Ishikawa (cell line): ENCODE measurements around the gene PHF19.

Experiments used
- CEBPB ChIP-seq: IDR thresholded peaks from 2 replicates; pipeline ENCODE4 v1.6.1; 2012
- CREB1 ChIP-seq: IDR thresholded peaks from 2 replicates; pipeline ENCODE4 v1.6.1; 2012; ENCODE audit warnings: low read depth
- EGR1 ChIP-seq: IDR thresholded peaks from 2 replicates; pipeline ENCODE4 v1.6.1; 2012
- EP300 ChIP-seq: IDR thresholded peaks from 2 replicates; pipeline ENCODE4 v1.6.1; 2012; ENCODE audit warnings: borderline replicate concordance
- FOXM1 ChIP-seq: IDR thresholded peaks from 2 replicates; pipeline ENCODE4 v1.6.1; 2012; ENCODE audit warnings: low read depth, borderline replicate concordance
- NFIC ChIP-seq: IDR thresholded peaks from 2 replicates; pipeline ENCODE4 v1.6.1; 2012
- RAD21 ChIP-seq: IDR thresholded peaks from 2 replicates; pipeline ENCODE4 v1.6.1; 2012; ENCODE audit warnings: low read depth
- TAF1 ChIP-seq: IDR thresholded peaks from 2 replicates; pipeline ENCODE4 v1.6.1; 2012; ENCODE audit warnings: low read depth, mild to moderate bottlenecking
- TCF12 ChIP-seq: IDR thresholded peaks from 2 replicates; pipeline ENCODE4 v1.6.1; 2012; ENCODE audit warnings: low read depth
- TEAD4 ChIP-seq: IDR thresholded peaks from 2 replicates; pipeline ENCODE4 v1.6.1; 2012
- YY1 ChIP-seq: IDR thresholded peaks from 2 replicates; pipeline ENCODE4 v1.6.1; 2012; ENCODE audit warnings: low read depth
- ZBTB7A ChIP-seq: IDR thresholded peaks from 2 replicates; pipeline ENCODE4 v1.6.1; 2012; ENCODE audit warnings: low read depth
- TF ChIP-seq, protein P1 (sequence below): IDR thresholded peaks from 2 replicates; pipeline ENCODE4 v1.6.1; 2012
- TF ChIP-seq, protein P2 (sequence below): IDR thresholded peaks from 2 replicates; pipeline ENCODE4 v1.6.1; 2012; ENCODE audit warnings: low read depth, mild to moderate bottlenecking
- TF ChIP-seq, protein P3 (sequence below): IDR thresholded peaks from 2 replicates; pipeline ENCODE4 v1.6.1; 2012

PHF19 gene

GRCh38 chr9:120845255-120845654 is 31.7 kb downstream of the PHF19 start:
- TF ChIP-seq EGR1, result no peak
- TF ChIP-seq, protein P1, sequence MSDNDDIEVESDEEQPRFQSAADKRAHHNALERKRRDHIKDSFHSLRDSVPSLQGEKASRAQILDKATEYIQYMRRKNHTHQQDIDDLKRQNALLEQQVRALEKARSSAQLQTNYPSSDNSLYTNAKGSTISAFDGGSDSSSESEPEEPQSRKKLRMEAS, result no peak
- TF ChIP-seq TEAD4, result no peak
- TF ChIP-seq RAD21, result no peak
- no peak for TF ChIP-seq TAF1
- TF ChIP-seq, protein P2, sequence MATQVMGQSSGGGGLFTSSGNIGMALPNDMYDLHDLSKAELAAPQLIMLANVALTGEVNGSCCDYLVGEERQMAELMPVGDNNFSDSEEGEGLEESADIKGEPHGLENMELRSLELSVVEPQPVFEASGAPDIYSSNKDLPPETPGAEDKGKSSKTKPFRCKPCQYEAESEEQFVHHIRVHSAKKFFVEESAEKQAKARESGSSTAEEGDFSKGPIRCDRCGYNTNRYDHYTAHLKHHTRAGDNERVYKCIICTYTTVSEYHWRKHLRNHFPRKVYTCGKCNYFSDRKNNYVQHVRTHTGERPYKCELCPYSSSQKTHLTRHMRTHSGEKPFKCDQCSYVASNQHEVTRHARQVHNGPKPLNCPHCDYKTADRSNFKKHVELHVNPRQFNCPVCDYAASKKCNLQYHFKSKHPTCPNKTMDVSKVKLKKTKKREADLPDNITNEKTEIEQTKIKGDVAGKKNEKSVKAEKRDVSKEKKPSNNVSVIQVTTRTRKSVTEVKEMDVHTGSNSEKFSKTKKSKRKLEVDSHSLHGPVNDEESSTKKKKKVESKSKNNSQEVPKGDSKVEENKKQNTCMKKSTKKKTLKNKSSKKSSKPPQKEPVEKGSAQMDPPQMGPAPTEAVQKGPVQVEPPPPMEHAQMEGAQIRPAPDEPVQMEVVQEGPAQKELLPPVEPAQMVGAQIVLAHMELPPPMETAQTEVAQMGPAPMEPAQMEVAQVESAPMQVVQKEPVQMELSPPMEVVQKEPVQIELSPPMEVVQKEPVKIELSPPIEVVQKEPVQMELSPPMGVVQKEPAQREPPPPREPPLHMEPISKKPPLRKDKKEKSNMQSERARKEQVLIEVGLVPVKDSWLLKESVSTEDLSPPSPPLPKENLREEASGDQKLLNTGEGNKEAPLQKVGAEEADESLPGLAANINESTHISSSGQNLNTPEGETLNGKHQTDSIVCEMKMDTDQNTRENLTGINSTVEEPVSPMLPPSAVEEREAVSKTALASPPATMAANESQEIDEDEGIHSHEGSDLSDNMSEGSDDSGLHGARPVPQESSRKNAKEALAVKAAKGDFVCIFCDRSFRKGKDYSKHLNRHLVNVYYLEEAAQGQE, result no peak
- TF ChIP-seq FOXM1, result no peak
- TF ChIP-seq, protein P3, sequence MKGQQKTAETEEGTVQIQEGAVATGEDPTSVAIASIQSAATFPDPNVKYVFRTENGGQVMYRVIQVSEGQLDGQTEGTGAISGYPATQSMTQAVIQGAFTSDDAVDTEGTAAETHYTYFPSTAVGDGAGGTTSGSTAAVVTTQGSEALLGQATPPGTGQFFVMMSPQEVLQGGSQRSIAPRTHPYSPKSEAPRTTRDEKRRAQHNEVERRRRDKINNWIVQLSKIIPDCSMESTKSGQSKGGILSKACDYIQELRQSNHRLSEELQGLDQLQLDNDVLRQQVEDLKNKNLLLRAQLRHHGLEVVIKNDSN, result no peak
- TF ChIP-seq CREB1, result no peak
- no peak for TF ChIP-seq YY1
- no peak for TF ChIP-seq EP300

DNA sequence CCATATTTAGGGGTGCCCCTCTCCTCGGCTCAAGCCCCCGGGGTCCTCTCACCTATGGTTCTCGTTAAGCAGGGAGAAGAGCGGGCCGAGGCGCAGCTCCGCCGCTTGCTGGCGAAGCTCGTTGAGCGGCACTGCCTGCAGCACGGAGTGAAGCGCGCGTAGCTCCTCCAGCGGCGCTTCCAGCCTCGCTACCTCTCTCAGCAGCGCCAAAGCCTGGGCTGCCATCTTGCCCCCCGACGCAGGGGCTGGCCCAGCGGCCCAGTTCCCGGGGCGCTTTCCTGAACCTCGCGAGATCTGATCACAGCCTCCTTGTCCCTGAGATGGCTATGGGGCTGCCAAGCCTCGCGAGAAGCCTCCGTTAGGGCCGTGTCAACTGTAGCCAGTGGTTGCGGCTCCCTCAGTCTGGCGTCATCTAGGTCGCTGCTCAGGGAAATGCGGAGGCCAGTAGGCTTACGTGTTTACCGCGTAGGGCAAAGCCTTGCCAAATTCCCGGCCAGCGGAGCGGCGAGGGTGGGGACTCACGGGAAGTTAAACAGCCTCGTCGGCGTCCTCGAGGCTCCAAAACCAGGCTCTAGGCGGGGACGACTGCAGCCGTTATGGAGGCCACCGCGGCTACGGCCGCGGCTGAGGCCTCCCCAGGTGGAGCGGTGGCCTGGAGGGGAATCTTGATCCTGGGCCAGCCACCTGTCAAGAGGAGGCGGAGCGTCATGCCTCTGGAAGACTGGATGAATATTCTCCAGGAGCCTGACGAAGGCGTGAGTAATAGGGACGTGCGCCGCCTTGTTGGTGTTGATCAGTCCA is 34.1 kb downstream of the PHF19 start, which contains the start of gene PSMD5:
PSMD5 (minus strand) TSS at position 238 of the 801 bp plus-strand sequence; CDS start at position 225, 13 bp downstream.
- TF ChIP-seq NFIC (peak; percentile 79), CREB1 (peak; percentile 86), ZBTB7A (0 out of 2 replicates have a peak, but pooled peaks have one; percentile 20), TEAD4 (peak; percentile 53; the same call in 1 of the 2 replicates), FOXM1 (peak; percentile 42; the same call in 1 of the 2 replicates), YY1 (peak; percentile 96), TAF1 (peak; percentile 99), EGR1 (0 out of 2 replicates have a peak, but pooled peaks have one; percentile 7), TCF12 (0 out of 2 replicates have a peak, but pooled peaks have one; percentile 37), RAD21 (no peak), EP300 (no peak; the same call in 1 of the 2 replicates), CEBPB (no peak)
- TF ChIP-seq, protein P3, result no peak
- TF ChIP-seq, protein P2, result no peak
- TF ChIP-seq, protein P1, result peak; percentile 67

DNA sequence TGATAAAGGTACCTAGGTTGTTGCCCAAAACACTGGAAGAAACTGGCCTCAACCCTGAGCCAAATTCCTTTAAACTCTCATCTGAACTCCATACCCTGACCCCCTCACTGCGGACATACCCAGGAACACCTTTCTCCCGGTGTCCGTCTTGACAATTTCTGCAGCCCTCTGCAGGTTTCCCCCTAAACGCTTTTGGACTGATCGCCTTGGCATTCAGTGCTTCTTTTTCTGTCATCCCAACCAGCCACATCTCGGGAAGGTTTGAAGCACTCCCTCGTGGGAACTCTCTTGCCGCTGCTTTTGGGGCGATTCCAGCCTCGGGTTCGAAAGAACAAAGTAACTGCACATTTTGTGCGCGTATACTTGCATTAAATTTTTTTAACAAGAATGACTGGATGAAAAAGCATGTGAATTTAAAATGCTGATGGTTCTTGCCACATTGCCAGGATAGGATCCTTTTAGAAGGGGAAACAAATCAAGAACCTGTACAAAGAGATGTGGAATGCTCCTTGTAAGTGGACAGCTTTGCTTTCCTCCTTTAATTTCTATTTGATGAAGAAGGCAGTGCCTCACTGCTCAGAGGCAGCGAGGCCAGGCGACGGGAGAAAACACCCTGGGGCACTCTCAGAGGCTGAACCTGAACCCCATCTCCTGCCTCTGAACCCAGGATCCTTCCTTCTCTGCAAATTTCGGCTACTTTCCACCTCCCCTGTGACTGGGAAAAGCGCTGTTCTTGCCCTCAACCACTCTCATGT is 34.9 kb downstream of the PHF19 start:
- no peak for TF ChIP-seq ZBTB7A
- no peak for TF ChIP-seq CEBPB
- TF ChIP-seq YY1, result no peak
- TF ChIP-seq, protein P2, result no peak
- no peak for TF ChIP-seq EP300
- TF ChIP-seq NFIC, result no peak
- TF ChIP-seq, protein P1, result no peak
- TF ChIP-seq FOXM1, result no peak
- TF ChIP-seq TCF12, result no peak
- TF ChIP-seq CREB1, result no peak
- TF ChIP-seq TAF1, result no peak
- no peak for TF ChIP-seq EGR1
- TF ChIP-seq RAD21, result no peak
- no peak for TF ChIP-seq TEAD4
- TF ChIP-seq, protein P3, result no peak
